Loucy (cell line): ENCODE measurements around the gene ATP2A2.

Experiments used
- CTCF ChIP-seq: fragments of 200-600 bp; sonication (generic); conservative IDR thresholded peaks from 2 replicates; pipeline ENCODE4 v1.5.1; 2014; ENCODE audit warnings: mild to moderate bottlenecking, antibody characterized with exemption, low read length
- EZH2phosphoT487 ChIP-seq: fragments of 200-600 bp; IDR thresholded peaks from 2 replicates; pipeline ENCODE4 v1.6.1; 2018; ENCODE audit warnings: antibody characterized with exemption, mild to moderate bottlenecking, moderate library complexity, borderline replicate concordance

GRCh38 chr12:110311903-110312302, 30.9 kb downstream of the ATP2A2 start:
- no peak for TF ChIP-seq CTCF
- TF ChIP-seq EZH2phosphoT487, result no peak
